Right atrium auricular region (tissue), 2 donors: ENCODE results near the gene OAF. TPM values are rescaled to one million over a fixed set of nuclear protein-coding genes. Genes with fewer than 3 reads are reported as not detected.

ENCODE experiments used
- DNase-seq: peaks from one replicate; pipeline ENCODE4 v3.0.0-alpha.2; 2019; ENCODE audit warnings: low spot score
- H3K27ac ChIP-seq, 2 donors: fragments of 200-600 bp; sonication (generic); 1 replicate in 1 of 2; 2 replicates in 1 of 2; pipeline ENCODE4 v1.5.1; 2016 to 2019
- H3K27me3 ChIP-seq, 2 donors: fragments of 200-600 bp; sonication (generic); one replicate each; pipeline versions ENCODE4 v1.5.1 to v1.6.0; 2017 to 2019
- H3K36me3 ChIP-seq: fragments of 200-600 bp; sonication (generic); one replicate; pipeline ENCODE4 v1.5.1; 2016
- H3K4me1 ChIP-seq, 2 donors: fragments of 200-600 bp; sonication (generic); one replicate each; pipeline versions ENCODE4 v1.5.1 to v1.6.0; 2017 to 2019
- H3K4me3 ChIP-seq, 2 donors: fragments of 200-600 bp; sonication (generic); 1 replicate in 1 of 2; 2 replicates in 1 of 2; pipeline ENCODE4 v1.5.1; 2017 to 2019; ENCODE audit warnings: mild to moderate bottlenecking in 1 of 2, moderate library complexity in 1 of 2
- H3K9me3 ChIP-seq, 2 donors: fragments of 200-600 bp; sonication (generic); one replicate each; pipeline ENCODE4 v1.5.1; 2019
- CTCF ChIP-seq, 2 donors: fragments of 200-600 bp; sonication (generic); IDR thresholded peaks; one replicate each; pipeline ENCODE4 v1.5.1; 2019; ENCODE audit warnings: antibody characterized with exemption in 2 of 2
- total RNA-seq, 2 donors: library from RNA; depleted of rRNA; stranded (reverse); fragments of >200 nt; gene quantifications; one replicate each; pipeline ENCODE4 v1.1.0, GENCODE V29; 2016

The OAF gene
- total RNA-seq, 2 donors from 2014 or later = 27.9 to 43.6 TPM

GRCh38 chr11:120188811-120189455, 21.9 kb upstream of the OAF start:
- no peaks in the 10 kb centered on the region for H3K9me3 ChIP-seq
- DNase-seq = no peak
- no peak overlapping the region for H3K4me3 ChIP-seq
- no peak for TF ChIP-seq CTCF (IDR thresholded peaks at IDR 0.05)
- H3K36me3 ChIP-seq = no peaks in the 10 kb centered on the region
- no peaks in the 10 kb centered on the region for H3K27me3 ChIP-seq
- peaks cover 0 to 34% of the 10 kb centered on the region in 2 donors for H3K4me1 ChIP-seq
- H3K27ac ChIP-seq = peak overlapping the region in 1 of 2 donors; percentile 70

GRCh38 chr11:120191058-120191457, 19.8 kb upstream of the OAF start:
- TF ChIP-seq CTCF (IDR thresholded peaks at IDR 0.05) = no peak

GRCh38 chr11:120192831-120193625, 17.8 kb upstream of the OAF start:
- no peak overlapping the region for H3K27ac ChIP-seq
- TF ChIP-seq CTCF (IDR thresholded peaks at IDR 0.05) = no peak
- no peaks in the 10 kb centered on the region for H3K27me3 ChIP-seq
- no peak overlapping the region for H3K4me3 ChIP-seq
- H3K4me1 ChIP-seq = peaks cover 0 to 10% of the 10 kb centered on the region in 2 donors
- no peaks in the 10 kb centered on the region for H3K36me3 ChIP-seq
- no peak for DNase-seq
- H3K9me3 ChIP-seq = no peaks in the 10 kb centered on the region

More at GRCh38 chr11:120191058-120191457, 19.8 kb upstream of the OAF start:
- no peak for DNase-seq
- Histone ChIP-seq H3K27ac (no peak overlapping the region), H3K9me3 (no peaks in the 10 kb centered on the region), H3K4me3 (no peak overlapping the region), H3K27me3 (no peaks in the 10 kb centered on the region), H3K4me1 (peaks cover 0 to 23% of the 10 kb centered on the region in 2 donors), H3K36me3 (no peaks in the 10 kb centered on the region)

- DNase-seq = no peak
- H3K9me3 ChIP-seq = no peaks in the 10 kb centered on the region
- no peak for TF ChIP-seq CTCF (IDR thresholded peaks at IDR 0.05)
- H3K36me3 ChIP-seq = no peaks in the 10 kb centered on the region
- H3K27me3 ChIP-seq = no peaks in the 10 kb centered on the region
- H3K27ac ChIP-seq = no peak overlapping the region
- peaks cover 0 to 3% of the 10 kb centered on the region in 2 donors for H3K4me1 ChIP-seq
- no peak overlapping the region for H3K4me3 ChIP-seq
Observed at GRCh38 chr11:120194166-120194565, 16.7 kb upstream of the OAF start.

GRCh38 chr11:120195601-120196320, 15.1 kb upstream of the OAF start:
- no peak for DNase-seq
- Histone ChIP-seq H3K27ac (no peak overlapping the region), H3K36me3 (no peaks in the 10 kb centered on the region), H3K4me3 (no peak overlapping the region), H3K4me1 (peaks cover 0 to 3% of the 10 kb centered on the region in 2 donors), H3K27me3 (no peaks in the 10 kb centered on the region), H3K9me3 (no peaks in the 10 kb centered on the region)
- no peak for TF ChIP-seq CTCF (IDR thresholded peaks at IDR 0.05)
